ENCODE measurements around the gene MND1.
"Not testable (repeated sequence)": the region's sequence is repeated elsewhere in the genome, so short reads cannot be mapped to it uniquely, and the experiment has no call there.

Gene MND1

DNA sequence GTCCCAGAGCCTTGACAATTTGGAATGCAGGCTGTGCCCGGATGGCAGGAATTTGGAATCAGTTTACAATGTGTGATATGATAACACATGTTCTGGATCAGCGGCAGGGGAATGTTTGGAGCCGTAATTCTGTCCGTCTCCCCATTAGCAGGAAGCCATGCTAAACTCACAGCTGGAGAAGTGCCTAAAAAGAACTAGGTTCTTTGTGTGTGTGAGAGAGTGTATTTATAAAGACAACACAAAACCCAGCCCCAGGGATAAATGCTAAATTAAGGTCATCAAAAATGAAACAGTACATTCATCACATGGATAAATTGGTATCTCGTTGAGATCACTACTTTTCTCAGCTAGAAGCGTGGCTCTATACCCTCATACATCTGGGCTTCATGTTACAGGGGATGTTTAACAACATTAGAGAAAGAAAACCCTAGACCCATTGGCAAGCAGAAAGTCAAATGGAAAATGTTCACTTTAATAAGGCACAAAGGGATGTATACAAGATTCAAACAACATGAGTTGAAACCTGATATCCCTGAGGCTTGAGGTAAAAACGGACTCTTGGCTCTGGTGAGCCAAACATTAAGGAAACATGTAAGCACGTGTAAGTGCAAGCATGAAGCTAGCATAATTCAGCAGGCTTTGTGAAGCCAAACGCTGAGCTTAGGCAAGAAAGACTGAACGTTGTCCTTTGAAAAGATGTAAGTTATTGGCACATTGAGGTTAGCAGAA is 103.7 kb downstream of the MND1 start:
- no peak for DNase-seq

DNA sequence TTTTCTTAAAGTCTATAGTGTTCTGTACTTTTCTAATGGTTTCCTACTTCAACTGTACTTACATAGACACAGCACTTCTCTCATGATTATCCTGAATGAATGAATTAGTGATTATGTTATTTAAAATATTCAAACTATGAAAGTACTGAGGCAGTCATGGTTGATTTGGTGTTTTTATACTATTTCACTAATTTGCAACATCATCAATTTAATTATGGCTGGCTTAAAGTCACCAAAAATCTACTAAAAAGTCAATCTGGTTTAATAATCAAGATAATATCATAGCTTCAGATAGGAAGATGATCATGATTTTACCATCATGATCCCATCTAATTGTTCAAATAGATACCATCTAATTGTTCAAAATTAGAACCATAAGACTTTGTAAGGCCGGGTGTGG is 104.8 kb downstream of the MND1 start:
- DNase-seq: no peak

GRCh38 chr4:153450544-153450917 is 106.0 kb downstream of the MND1 start:
- DNase-seq: no peak

DNA sequence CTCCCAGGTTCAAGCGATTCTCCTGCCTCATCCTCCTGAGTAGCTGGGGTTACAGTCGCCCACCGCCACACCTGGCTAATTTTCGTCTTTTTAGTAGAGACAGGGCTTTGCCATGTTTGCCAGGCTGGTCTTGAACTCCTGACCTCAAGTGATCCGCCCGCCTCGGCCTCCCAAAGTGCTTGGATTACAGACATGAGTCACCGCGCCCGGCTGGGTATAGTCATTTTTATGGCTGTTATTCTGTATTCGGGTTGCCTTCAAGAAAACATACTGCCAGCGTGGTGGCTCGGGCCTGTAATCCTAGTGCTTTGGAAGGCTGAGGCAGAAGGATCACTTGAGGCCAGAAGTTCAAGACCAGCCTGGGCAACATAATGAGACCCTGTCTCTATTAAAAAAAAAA is 106.7 kb downstream of the MND1 start:
- DNase-seq: not testable (repeated sequence)

DNA sequence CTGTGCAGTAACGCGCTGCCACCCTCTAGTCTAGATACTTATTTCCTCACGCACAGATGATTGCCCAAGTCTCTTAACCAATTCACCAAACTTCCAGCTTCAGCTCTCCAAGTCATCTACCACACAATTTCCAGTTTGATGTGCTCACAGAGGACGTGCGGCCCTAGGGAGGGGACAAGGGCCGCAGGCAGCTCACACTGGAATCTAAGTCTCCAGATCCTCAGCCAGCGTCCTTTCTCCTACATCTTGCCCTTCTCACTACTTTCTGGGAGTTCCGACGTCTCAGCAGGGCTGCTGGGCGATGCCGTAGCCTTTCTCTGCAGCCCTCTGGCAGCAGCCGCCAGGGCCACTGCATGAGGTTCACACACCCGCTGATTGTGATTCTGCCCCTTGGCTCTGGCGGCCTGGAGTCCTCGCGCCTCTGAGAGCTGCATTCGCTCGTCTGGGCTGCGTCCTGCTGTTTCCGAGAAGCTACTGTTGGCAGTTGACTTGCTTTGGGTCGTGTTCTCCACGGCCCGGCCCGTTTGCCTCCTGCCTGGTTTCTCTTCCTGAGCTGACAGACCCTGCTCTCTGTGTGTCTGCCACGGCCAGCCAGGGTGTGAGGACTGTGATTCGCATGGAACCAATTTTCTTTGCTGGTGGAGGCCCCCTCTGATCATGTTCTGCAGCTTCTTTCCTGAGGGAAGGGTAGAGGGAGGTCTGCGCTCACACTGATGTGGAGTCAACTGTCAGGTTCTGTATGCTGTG is 107.6 kb downstream of the MND1 start:
- no peak for DNase-seq

DNA sequence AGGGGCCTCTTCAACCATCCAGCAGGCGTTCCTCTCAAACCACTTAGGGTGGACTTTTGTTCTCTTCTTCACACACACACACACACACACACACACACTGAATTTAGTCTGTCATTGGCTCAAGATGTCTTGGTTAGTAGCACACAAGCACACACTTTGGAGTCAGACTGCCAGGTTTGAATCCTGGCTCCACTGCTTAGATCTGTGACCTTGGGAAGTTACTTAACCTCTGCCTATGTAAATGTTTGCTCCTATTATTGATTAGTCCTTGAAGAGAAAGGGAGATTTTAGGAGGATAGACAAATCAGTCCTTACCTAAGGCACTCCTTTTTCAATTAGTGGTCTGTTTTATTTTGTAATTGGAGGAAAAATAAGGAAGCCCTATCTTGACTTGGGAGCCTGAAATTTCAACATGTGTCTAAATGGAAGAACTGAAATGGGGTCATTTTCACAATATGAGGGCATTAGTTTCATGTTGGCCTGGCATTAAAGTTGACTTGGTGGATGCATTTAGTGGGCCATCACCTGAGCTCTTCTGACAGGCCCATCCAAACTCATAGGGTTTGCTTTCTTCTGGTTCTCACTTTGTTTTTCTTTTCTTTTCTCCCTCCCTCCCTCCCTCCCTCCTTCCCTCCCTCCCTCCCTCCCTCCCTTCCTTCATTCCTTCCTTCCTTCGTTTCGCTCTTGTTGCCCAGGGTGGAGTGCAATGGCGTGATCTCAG is 108.3 kb downstream of the MND1 start:
- DNase-seq: no peak

DNA sequence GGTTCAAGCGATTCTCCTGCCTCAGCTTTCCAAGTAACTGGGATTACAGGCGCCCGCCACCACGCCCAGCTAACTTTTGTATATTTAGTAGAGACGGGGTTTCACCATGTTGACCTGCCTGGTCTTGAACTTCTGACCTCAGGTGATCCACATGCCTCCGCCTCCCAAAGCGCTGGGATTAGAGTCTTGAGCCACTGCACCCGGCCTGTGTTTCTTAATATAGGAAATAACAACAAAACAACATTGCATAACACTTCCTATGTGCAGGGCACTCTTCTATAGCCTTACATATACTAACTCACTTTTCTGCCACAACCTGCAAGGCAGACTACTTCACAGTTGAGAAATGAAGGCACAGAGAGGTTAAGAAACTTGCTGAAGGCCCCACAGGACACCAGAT is 108.9 kb downstream of the MND1 start:
- DNase-seq: no peak

DNA sequence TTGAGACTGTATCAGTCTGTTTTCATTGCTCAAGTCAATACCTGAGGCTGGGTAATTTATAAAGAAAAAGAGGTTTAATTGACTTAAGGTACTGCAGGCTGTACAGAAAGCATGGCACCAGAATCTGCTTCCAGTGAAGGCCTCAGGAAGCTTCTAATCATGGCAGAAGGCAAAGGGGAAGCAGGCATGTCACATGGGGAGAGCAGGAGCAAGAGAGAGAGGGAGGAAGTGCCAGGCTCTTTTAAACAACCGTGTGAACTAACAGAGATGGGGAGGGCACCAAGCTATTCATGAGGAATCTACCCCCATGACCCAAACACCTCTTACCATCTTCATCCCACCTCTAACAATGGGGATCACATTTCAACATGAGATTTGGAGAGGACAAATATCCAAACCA is 114.5 kb downstream of the MND1 start:
- no peak for DNase-seq

DNA sequence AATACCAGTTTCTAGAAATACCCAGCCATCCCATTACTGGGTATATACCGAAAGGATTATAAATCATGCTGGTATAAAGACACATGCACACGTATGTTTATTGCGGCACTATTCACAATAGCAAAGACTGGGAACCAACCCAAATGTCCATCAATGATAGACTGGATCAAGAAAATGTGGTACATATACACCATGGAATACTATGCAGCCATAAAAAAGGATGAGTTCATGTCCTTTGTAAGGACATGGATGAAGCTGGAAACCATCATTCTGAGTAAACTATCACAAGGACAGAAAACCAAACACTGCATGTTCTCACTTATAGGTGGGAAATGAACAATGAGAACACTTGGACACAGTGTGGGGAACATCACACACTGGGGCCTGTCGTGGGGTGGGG is 117.1 kb downstream of the MND1 start:
- DNase-seq: not testable (repeated sequence)

- no peak for DNase-seq
These were observed 119.6 kb downstream of the MND1 start for GRCh38 chr4:153464068-153464467.
